HUDEP-2 (cell line): ENCODE measurements around the gene ZNF148.

ENCODE experiments used
- DNase-seq, 76 experiments: peaks; one replicate each; lab custom pipeline; 2025; ENCODE audit not compliant: unreplicated experiment in 76 of 76; lab: John Stamatoyannopoulos, UW

Gene ZNF148

GRCh38 chr3:125292015-125292414 lies 83.1 kb downstream of the ZNF148 start:
- DNase-seq: no peak

DNA sequence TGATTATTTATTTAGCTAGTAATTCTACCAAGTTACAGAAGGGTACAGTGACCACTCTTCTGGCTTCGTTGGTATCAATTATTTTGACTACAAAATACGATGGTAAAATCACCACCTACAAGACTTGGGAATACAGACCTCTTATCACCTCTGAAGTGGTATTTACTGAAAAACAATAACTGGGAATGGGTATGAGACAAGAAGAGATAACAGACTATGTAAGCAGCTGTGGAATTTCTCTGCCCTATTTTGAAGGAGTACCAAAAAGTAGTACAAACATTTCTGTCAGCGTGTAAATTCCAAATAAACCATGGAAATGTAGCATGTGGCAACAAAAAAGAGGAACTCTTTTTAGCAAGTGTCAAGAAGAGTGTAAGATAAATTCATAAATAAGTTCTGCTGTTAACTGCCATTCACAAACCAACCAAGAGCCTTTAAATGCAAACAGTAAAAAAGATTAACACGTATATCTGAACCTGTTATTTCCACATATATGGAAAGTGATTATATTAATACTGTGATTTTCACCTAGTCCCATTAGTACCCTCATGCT lies 85.6 kb downstream of the ZNF148 start:
- DNase-seq: no peak

DNA sequence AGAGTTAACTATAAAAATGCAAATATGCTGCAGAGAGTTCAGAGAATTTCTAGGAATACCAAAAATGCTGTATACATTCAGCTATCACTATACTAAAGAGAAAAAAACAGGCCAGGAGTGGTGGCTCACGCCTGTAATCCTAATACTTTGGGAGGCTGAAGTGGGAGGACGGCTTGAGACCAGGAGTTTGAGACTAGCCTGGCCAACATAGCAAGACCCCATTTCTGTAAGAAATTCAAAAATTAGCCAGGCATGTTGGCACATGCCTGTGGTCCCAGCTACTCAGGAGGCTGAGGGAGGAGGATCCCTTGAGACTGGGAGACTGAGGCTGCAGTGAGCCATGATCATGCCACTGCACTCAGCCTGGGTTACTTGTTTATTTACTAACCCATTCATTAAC lies 87.9 kb downstream of the ZNF148 start:
- DNase-seq: no peak

- no peak for DNase-seq
These were observed 93.7 kb downstream of the ZNF148 start for GRCh38 chr3:125281381-125281780.

DNA sequence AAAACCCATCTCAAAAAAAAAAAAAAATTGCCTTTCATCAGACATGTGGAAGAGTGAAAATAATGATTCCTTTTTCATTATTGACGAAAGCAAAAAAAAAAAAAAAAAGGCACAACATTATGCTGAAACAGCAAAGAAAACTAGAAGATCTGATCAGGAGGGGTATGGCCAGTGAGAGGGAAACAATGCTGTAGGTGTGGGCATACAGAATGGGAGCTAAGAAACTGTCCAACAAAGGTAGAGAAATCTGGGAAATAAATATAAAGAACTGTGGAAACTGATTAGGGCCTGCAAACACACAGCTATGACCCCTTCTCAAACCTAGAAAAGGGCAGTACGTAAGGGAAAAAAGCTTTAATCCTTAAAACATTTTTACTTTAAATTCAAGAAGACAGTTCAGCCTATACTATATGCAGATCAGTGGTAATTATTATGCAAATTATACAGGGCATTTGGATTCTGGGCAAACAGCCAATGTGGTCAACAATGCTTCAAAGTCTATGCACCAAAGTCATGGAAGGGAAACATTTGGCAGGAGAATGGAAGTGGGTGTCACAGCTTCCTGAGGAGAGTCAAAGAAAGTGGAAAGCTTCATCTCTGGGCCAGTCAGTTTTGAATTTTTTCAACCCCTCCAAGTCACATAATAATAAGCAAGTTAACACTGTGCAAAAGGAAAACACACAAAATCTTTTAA lies 94.3 kb downstream of the ZNF148 start:
- DNase-seq: peak in 13 of 76 experiments; percentile 1 to 29 (median 5)

DNA sequence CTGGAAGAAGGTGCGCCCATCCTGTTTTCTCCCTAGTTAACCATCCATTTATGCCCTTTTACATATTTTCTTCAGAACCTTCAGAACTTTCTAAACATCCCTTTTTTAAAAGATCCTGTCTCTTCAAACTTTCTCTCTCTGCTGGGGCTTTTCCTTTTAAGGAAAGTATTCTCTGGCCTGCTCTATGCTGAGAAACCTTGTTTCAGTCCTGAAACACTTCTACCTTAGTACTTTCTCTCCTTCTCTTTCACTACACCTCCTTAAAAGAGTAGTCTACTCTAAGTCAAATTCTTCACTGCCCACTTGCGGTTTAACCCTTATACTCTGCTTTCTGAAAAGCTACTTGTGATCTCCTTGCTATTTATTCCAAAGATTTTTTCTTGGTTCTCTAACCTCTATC lies 97.0 kb downstream of the ZNF148 start:
- DNase-seq: no peak

DNA sequence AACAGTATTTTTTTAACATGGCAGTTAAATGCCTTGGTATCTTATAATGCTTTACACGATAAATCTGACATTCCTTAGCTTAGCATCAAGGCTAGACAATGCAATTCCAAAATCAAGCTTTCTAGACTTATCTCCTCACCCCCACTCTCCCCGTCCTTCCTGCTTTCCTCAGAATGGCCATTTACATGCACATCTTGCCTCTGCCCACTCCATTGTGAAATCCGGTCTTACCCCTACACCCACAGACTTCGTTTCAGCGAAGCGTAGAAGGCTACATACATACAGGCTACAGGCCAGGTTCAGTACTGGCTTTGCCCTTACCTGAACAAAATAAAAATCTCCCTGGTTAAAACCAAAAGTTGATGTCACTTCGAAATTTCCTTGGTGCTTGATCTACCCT lies 104.0 kb downstream of the ZNF148 start:
- no peak for DNase-seq

DNA sequence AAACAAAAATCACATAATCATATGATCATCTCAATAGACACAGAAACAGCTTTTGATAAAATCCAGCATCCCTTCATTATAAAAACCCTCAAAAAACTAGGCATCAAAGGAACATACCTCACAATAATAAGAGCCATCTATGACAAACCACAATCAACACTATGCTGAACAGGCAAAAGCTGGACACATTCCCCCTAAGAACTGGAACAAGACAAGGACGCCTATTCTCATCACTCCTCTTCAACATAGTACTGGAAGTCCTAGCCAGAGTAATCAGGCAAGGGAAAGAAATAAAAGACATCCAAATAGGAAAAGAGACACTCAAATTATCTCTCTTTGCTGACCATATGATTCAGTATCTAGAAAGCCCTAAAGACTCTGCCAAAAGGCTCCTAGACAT lies 107.7 kb downstream of the ZNF148 start:
- no peak for DNase-seq

GRCh38 chr3:125266971-125267370 lies 108.2 kb downstream of the ZNF148 start:
- no peak for DNase-seq

- no peak for DNase-seq
These were observed 113.0 kb downstream of the ZNF148 start for GRCh38 chr3:125262161-125262560.

DNA sequence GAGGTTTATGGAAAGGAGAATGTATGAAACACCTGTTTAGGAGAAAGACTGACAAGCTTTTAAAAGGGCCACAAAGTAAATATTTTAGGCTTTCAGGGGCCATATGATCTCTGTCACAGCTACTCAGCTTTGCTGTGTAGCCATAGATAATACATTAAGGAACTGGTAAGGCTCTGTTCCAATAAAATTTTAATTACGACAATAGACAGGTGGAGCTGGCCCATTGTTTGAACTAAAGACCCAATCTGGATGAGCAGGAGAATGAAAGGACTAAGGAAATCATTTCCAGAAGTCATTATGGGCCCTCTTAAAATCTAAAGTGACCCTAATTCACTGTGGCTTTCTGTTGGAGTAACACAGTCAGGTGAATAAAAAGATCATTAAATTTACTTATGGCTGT lies 114.1 kb downstream of the ZNF148 start:
- no peak for DNase-seq

GRCh38 chr3:125260158-125260557 lies 115.0 kb downstream of the ZNF148 start:
- DNase-seq: no peak

GRCh38 chr3:125257536-125257935 lies 117.6 kb downstream of the ZNF148 start:
- no peak for DNase-seq

GRCh38 chr3:125256675-125257074 lies 118.5 kb downstream of the ZNF148 start:
- DNase-seq: no peak

DNA sequence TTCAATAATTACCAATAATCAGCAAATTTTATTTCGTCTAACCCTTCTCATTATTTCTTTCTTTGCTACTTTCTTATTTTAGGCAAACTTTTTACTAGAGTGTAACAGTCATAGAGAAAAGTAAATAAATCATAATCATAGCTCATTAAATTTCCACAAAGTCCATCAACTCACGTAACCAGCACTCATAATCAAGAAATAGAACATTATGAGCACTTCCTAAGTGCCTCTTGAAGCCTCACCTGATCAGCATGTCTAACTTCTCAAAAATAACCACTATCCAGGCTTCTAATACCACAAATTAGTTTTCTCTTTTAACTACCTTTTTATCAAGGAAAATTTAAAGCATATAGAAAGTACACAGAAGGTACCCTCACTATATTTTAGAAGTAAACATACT lies 124.2 kb downstream of the ZNF148 start:
- DNase-seq: no peak

- DNase-seq: no peak
These were observed 128.9 kb downstream of the ZNF148 start for GRCh38 chr3:125246237-125246636.

DNA sequence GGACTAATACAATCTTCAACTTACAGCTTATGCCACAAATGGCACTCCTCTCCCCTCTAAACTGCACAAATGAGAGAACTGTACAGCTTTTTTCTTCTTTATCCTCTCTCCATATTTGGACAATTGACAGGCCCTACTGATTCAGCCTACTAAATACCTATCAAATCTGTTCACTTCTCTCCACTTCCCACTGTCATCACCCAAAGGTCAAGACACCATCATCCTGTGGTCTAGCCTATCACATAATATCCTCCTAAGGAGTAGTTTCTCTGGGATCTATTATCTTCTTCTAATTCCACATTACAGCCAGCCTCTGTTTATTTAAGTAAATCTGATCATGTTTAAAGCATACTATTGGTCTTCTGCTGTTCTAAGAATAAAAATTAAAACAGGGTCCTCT lies 129.6 kb downstream of the ZNF148 start:
- no peak for DNase-seq

GRCh38 chr3:125240496-125240895 lies 134.6 kb downstream of the ZNF148 start:
- no peak for DNase-seq

GRCh38 chr3:125239266-125239665 lies 135.9 kb downstream of the ZNF148 start:
- DNase-seq: no peak

GRCh38 chr3:125238759-125239158 lies 136.4 kb downstream of the ZNF148 start:
- no peak for DNase-seq

- no peak for DNase-seq
These were observed 138.7 kb downstream of the ZNF148 start for GRCh38 chr3:125236331-125236903.

- no peak for DNase-seq
These were observed 140.3 kb downstream of the ZNF148 start for GRCh38 chr3:125234831-125235230.
